OCI-LY1 (cell line): ENCODE measurements around the gene RECK.

Source experiments
- H2AFZ ChIP-seq: fragments of 200-600 bp; sonication (generic), shearing (Covaris generic); 2 replicates; pipeline ENCODE4 v1.6.0; 2014; ENCODE audit warnings: antibody characterized with exemption, mild to moderate bottlenecking, low read length
- H3F3A ChIP-seq: fragments of 200-600 bp; sonication (generic), shearing (Covaris generic); 2 replicates; pipeline ENCODE4 v1.6.0; 2014; ENCODE audit warnings: mild to moderate bottlenecking, antibody characterized with exemption, low read length, moderate library complexity; ENCODE audit not compliant: insufficient read depth
- H3K27ac ChIP-seq: fragments of 200-600 bp; sonication (generic); 2 replicates; pipeline ENCODE4 v1.5.1; 2014; ENCODE audit warnings: low read length, mixed run types, mild to moderate bottlenecking, low read depth; ENCODE audit not compliant: poor library complexity, severe bottlenecking
- H3K27me3 ChIP-seq: fragments of 200-600 bp; sonication (generic); 2 replicates; pipeline ENCODE4 v1.6.0; 2014; ENCODE audit warnings: antibody characterized with exemption, mild to moderate bottlenecking, low read length, moderate library complexity; ENCODE audit not compliant: insufficient read depth
- H3K36me3 ChIP-seq: fragments of 200-600 bp; sonication (generic); 2 replicates; pipeline ENCODE4 v1.6.1; 2014; ENCODE audit warnings: mild to moderate bottlenecking, antibody characterized with exemption, low read length, moderate library complexity, mixed read lengths; ENCODE audit not compliant: insufficient read depth
- H3K4me1 ChIP-seq: fragments of 200-600 bp; sonication (generic); 2 replicates; pipeline ENCODE4 v1.5.1; 2014; ENCODE audit warnings: mild to moderate bottlenecking, low read length, moderate library complexity; ENCODE audit not compliant: insufficient read depth, severe bottlenecking
- H3K4me2 ChIP-seq: fragments of 200-600 bp; sonication (generic), shearing (Covaris generic); 2 replicates; pipeline ENCODE4 v1.6.1; 2014; ENCODE audit warnings: low read length
- H3K4me3 ChIP-seq: fragments of 200-600 bp; sonication (generic); 2 replicates; pipeline ENCODE4 v1.5.1; 2014; ENCODE audit warnings: low read length, low read depth, mild to moderate bottlenecking, mixed read lengths; ENCODE audit not compliant: poor library complexity, severe bottlenecking
- H3K79me2 ChIP-seq: fragments of 200-600 bp; shearing (Covaris generic); 2 replicates; pipeline ENCODE4 v1.6.1; 2016; ENCODE audit warnings: mixed run types, low read length, mixed read lengths; ENCODE audit not compliant: insufficient read depth
- H3K9ac ChIP-seq: fragments of 200-600 bp; sonication (generic), shearing (Covaris generic); 2 replicates; pipeline ENCODE4 v1.6.1; 2014; ENCODE audit warnings: mild to moderate bottlenecking, low read length, mixed read lengths
- H3K9me2 ChIP-seq: fragments of 200-600 bp; sonication (generic), shearing (Covaris generic); 2 replicates; pipeline ENCODE4 v1.6.1; 2014; ENCODE audit warnings: low read depth, mild to moderate bottlenecking, low read length, mixed read lengths
- H3K9me3 ChIP-seq: fragments of 200-600 bp; shearing (Covaris generic); 2 replicates; pipeline ENCODE4 v1.6.1; 2014; ENCODE audit warnings: low read length, mixed read lengths
- H4K20me1 ChIP-seq: fragments of 200-600 bp; sonication (generic), shearing (Covaris generic); 2 replicates; pipeline ENCODE4 v1.6.0; 2016; ENCODE audit warnings: mild to moderate bottlenecking, low read length; ENCODE audit not compliant: insufficient read depth
- CTCF ChIP-seq: fragments of 200-600 bp; sonication (generic), shearing (Covaris generic); IDR thresholded peaks from 2 replicates; pipeline ENCODE4 v1.5.1; 2017; ENCODE audit warnings: mild to moderate bottlenecking, antibody characterized with exemption, low read length, moderate library complexity, mixed read lengths
- EZH2 ChIP-seq: fragments of 200-600 bp; sonication (generic), shearing (Covaris generic); IDR thresholded peaks from 2 replicates; pipeline ENCODE4 v1.8.0; 2017; ENCODE audit warnings: borderline replicate concordance, mixed run types, mild to moderate bottlenecking, antibody characterized with exemption, low read length, moderate library complexity, mixed read lengths

RECK gene

DNA sequence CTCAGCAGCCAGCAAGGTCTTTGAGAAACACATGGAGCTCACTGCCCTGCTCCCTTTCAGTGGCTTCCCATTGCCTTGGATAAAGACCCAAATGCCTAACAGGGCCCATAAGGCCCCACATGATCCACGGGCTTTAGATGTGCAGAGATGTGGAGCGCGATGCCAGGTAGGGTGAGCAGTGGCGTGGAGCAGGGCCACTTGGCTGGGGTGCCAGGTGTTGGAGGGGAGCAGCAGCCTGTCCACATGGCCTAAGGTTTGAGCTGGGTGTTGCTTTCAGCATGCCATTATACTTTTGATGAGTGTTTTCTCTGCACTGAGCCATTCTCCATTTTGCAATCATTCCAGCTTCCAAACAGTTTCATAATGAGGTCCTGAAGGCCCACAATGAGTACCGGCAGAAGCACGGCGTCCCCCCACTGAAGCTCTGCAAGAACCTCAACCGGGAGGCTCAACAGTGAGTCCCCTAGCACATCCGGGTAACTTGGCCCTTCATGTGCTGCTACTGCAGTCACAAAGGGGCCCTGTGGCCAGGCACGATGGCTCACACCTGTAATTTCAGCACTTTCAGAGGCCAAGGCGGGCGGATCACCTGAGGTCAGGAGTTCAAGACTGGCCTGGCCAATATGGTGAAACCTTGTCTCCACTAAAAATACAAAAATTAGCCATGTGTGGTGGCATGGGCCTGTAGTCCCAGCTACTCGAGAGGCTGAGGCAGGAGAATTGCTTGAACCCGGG is 110.9 kb downstream of the RECK start:
- Histone ChIP-seq H4K20me1 (no peaks in the 10 kb centered on the region), H3K27me3 (0 out of 2 replicates have a peak, but pooled peaks cover 6% of the 10 kb centered on the region), H3K36me3 (no peaks in the 10 kb centered on the region), H3K4me1 (peaks cover 17% of the 10 kb centered on the region), H3K9ac (no peak overlapping the region), H3K4me3 (no peak overlapping the region), H3K27ac (no peak overlapping the region), H2AFZ (no peak overlapping the region), H3K79me2 (no peaks in the 10 kb centered on the region), H3K9me3 (no peaks in the 10 kb centered on the region), H3F3A (no peaks in the 10 kb centered on the region), H3K4me2 (no peak overlapping the region), H3K9me2 (no peaks in the 10 kb centered on the region)
- TF ChIP-seq CTCF (no peak), EZH2 (no peak)

- H3K9me3 ChIP-seq, result no peaks in the 10 kb centered on the region
- H3K79me2 ChIP-seq, result no peaks in the 10 kb centered on the region
- H3F3A ChIP-seq, result no peaks in the 10 kb centered on the region
- H3K9me2 ChIP-seq, result no peaks in the 10 kb centered on the region
- no peak overlapping the region for H3K4me2 ChIP-seq
- H4K20me1 ChIP-seq, result no peaks in the 10 kb centered on the region
- H3K27ac ChIP-seq, result no peak overlapping the region
- H3K27me3 ChIP-seq, result 0 out of 2 replicates have a peak, but pooled peaks cover 6% of the 10 kb centered on the region
- no peak overlapping the region for H2AFZ ChIP-seq
- no peak overlapping the region for H3K4me3 ChIP-seq
- TF ChIP-seq CTCF, result no peak
- no peak overlapping the region for H3K9ac ChIP-seq
- peaks cover 25% of the 10 kb centered on the region for H3K4me1 ChIP-seq
- no peaks in the 10 kb centered on the region for H3K36me3 ChIP-seq
Observed at GRCh38 chr9:36148311-36149051, 111.8 kb downstream of the RECK start.

DNA sequence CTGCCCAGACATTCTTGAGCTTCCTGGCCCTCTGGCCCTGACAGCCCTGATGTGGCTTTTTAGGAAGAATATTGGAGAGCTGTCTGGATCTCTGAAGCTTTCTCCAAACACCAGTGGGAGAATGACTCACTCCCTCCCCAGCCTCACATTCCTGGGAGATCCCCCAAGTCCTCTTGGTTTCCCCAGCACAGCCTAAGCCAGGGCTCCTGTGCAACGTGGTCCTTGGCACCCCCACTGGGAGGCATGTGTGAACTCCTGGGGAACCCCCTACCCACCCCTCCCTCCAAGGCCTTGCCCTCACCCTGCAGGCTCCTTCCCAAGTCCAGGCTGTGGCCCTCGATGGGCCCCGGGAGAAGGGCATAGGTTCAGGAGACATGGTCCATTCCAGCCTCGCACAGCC is 112.5 kb downstream of the RECK start:
- TF ChIP-seq EZH2 (no peak), CTCF (no peak)
- Histone ChIP-seq H3F3A (no peaks in the 10 kb centered on the region), H3K9me3 (no peaks in the 10 kb centered on the region)

More for the DNA sequence above, 112.5 kb downstream of the RECK start:
- Histone ChIP-seq H3K9ac (no peak overlapping the region), H4K20me1 (no peaks in the 10 kb centered on the region), H3K27me3 (0 out of 2 replicates have a peak, but pooled peaks cover 6% of the 10 kb centered on the region), H2AFZ (no peak overlapping the region), H3K4me3 (no peak overlapping the region), H3K4me2 (no peak overlapping the region), H3K9me2 (no peaks in the 10 kb centered on the region), H3K4me1 (peaks cover 30% of the 10 kb centered on the region), H3K27ac (no peak overlapping the region), H3K79me2 (no peaks in the 10 kb centered on the region), H3K36me3 (no peaks in the 10 kb centered on the region)
